OCI-LY7 (cell line): ENCODE measurements around the gene ITGAD.

Source experiments
- EZH2phosphoT487 ChIP-seq: fragments of 200-600 bp; sonication (generic); IDR thresholded peaks from 2 replicates; pipeline ENCODE4 v1.6.1; 2018; ENCODE audit warnings: low read depth, borderline replicate concordance, mild to moderate bottlenecking, mixed run types, antibody characterized with exemption, low read length, moderate library complexity, mixed read lengths
- TF ChIP-seq, protein P1 (sequence below): fragments of 200-600 bp; sonication (generic); conservative IDR thresholded peaks from 2 replicates; pipeline ENCODE4 v1.5.1; 2014; ENCODE audit warnings: mild to moderate bottlenecking, antibody characterized with exemption, low read length, moderate library complexity, mixed read lengths

DNA sequence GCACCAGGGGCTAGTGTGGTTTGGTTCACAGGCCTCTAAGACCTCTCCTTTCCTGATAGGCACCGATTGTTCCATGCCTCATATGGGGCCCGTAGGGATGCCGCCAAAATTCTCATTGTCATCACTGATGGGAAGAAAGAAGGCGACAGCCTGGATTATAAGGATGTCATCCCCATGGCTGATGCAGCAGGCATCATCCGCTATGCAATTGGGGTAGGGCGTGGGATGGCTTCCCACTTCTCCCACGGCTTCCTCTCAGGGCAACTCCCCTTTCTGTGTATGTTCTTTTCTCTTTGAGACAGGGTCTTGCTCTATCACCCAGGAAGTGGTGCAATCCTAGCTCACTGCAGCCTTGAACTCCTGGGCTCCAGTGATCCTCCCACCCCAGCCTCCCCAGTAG, 32.9 kb upstream of the ITGAD start:
- TF ChIP-seq, protein P1, sequence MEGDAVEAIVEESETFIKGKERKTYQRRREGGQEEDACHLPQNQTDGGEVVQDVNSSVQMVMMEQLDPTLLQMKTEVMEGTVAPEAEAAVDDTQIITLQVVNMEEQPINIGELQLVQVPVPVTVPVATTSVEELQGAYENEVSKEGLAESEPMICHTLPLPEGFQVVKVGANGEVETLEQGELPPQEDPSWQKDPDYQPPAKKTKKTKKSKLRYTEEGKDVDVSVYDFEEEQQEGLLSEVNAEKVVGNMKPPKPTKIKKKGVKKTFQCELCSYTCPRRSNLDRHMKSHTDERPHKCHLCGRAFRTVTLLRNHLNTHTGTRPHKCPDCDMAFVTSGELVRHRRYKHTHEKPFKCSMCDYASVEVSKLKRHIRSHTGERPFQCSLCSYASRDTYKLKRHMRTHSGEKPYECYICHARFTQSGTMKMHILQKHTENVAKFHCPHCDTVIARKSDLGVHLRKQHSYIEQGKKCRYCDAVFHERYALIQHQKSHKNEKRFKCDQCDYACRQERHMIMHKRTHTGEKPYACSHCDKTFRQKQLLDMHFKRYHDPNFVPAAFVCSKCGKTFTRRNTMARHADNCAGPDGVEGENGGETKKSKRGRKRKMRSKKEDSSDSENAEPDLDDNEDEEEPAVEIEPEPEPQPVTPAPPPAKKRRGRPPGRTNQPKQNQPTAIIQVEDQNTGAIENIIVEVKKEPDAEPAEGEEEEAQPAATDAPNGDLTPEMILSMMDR: no peak
- no peak for TF ChIP-seq EZH2phosphoT487
